Measurements from ENCODE around the gene PRR18. TPM values are rescaled to one million over a fixed set of nuclear protein-coding genes. Genes with fewer than 3 reads are reported as not detected.

Gene PRR18
- total and polyA plus RNA-seq, 2 donors (not counting 1 experiment from before 2014, with no cell fraction given) = not detected

GRCh38 chr6:166331503-166332415, 23.6 kb upstream of the PRR18 start:
- no peak for TF ChIP-seq EZH2 (IDR thresholded peaks at IDR 0.05; ENCODE audit: low read length, missing control alignments)
- TF ChIP-seq CTCF (conservative IDR thresholded peaks at IDR 0.05 in 1 of 2, IDR thresholded peaks at IDR 0.05 in 1 of 2; ENCODE audit: low read depth in 1 of 2, low read length in 2 of 2) = no peak
- Histone ChIP-seq H3K4me2 (ENCODE audit: extremely low read depth, insufficient read depth, low read length) (no peak overlapping the region), H3K4me1 (ENCODE audit: control insufficient read depth, extremely low read depth, insufficient read depth, low read length) (no peaks in the 10 kb centered on the region), H3K9me3 (ENCODE audit: control insufficient read depth, insufficient read depth, low read depth, low read length) (no peaks in the 10 kb centered on the region), H3K9ac (ENCODE audit: insufficient read depth, low read length) (no peak overlapping the region), H3K27me3 (ENCODE audit: control insufficient read depth, insufficient read depth, low read length) (no peaks in the 10 kb centered on the region), H4K20me1 (ENCODE audit: control insufficient read depth, extremely low read depth, insufficient read depth, low read length) (no peaks in the 10 kb centered on the region), H3K79me2 (ENCODE audit: control insufficient read depth, insufficient read depth, low read length) (peaks cover 41% of the 10 kb centered on the region), H2AFZ (ENCODE audit: low read length) (no peak overlapping the region), H3K27ac (ENCODE audit: insufficient read depth, low read length) (no peak overlapping the region), H3K36me3 (ENCODE audit: control insufficient read depth, insufficient read depth, low read length) (peaks cover 2% of the 10 kb centered on the region), H3K4me3 (replicated peaks in 1 of 4; ENCODE audit: control extremely low read depth in 1 of 4, insufficient read depth in 1 of 4, low read depth in 3 of 4, low read length in 4 of 4) (no peak overlapping the region)
- DNase-seq (ENCODE audit: low read depth in 2 of 2) = no peak

- no peak overlapping the region for H3K9ac ChIP-seq (ENCODE audit: insufficient read depth, low read length)
- no peak overlapping the region for H3K4me2 ChIP-seq (ENCODE audit: extremely low read depth, insufficient read depth, low read length)
- H4K20me1 ChIP-seq (ENCODE audit: control insufficient read depth, extremely low read depth, insufficient read depth, low read length) = no peaks in the 10 kb centered on the region
- no peak overlapping the region for H3K27ac ChIP-seq (ENCODE audit: insufficient read depth, low read length)
- H3K4me3 ChIP-seq (replicated peaks in 1 of 4; ENCODE audit: control extremely low read depth in 1 of 4, insufficient read depth in 1 of 4, low read depth in 3 of 4, low read length in 4 of 4) = no peak overlapping the region
- peak; percentile 26 to 42 for DNase-seq (ENCODE audit: low read depth in 2 of 2)
- H3K36me3 ChIP-seq (ENCODE audit: control insufficient read depth, insufficient read depth, low read length) = peaks cover 4% of the 10 kb centered on the region
- no peaks in the 10 kb centered on the region for H3K4me1 ChIP-seq (ENCODE audit: control insufficient read depth, extremely low read depth, insufficient read depth, low read length)
- no peaks in the 10 kb centered on the region for H3K27me3 ChIP-seq (ENCODE audit: control insufficient read depth, insufficient read depth, low read length)
- no peak overlapping the region for H2AFZ ChIP-seq (ENCODE audit: low read length)
- TF ChIP-seq EZH2 (IDR thresholded peaks at IDR 0.05; ENCODE audit: low read length, missing control alignments) (no peak), CTCF (conservative IDR thresholded peaks at IDR 0.05 in 1 of 2, IDR thresholded peaks at IDR 0.05 in 1 of 2; ENCODE audit: low read depth in 1 of 2, low read length in 2 of 2) (peak in 1 of 2 donors; percentile 14)
- peaks cover 36% of the 10 kb centered on the region for H3K79me2 ChIP-seq (ENCODE audit: control insufficient read depth, insufficient read depth, low read length)
- no peaks in the 10 kb centered on the region for H3K9me3 ChIP-seq (ENCODE audit: control insufficient read depth, insufficient read depth, low read depth, low read length)
Observed at GRCh38 chr6:166330612-166331011, 22.4 kb upstream of the PRR18 start.

GRCh38 chr6:166325383-166326042, 17.3 kb upstream of the PRR18 start:
- Histone ChIP-seq H2AFZ (ENCODE audit: low read length) (no peak overlapping the region), H3K36me3 (ENCODE audit: control insufficient read depth, insufficient read depth, low read length) (peaks cover 8% of the 10 kb centered on the region), H3K79me2 (ENCODE audit: control insufficient read depth, insufficient read depth, low read length) (peaks cover 12% of the 10 kb centered on the region), H3K27me3 (ENCODE audit: control insufficient read depth, insufficient read depth, low read length) (no peaks in the 10 kb centered on the region), H3K4me3 (replicated peaks in 1 of 4; ENCODE audit: control extremely low read depth in 1 of 4, insufficient read depth in 1 of 4, low read depth in 3 of 4, low read length in 4 of 4) (no peak overlapping the region), H3K9me3 (ENCODE audit: control insufficient read depth, insufficient read depth, low read depth, low read length) (no peaks in the 10 kb centered on the region), H3K4me1 (ENCODE audit: control insufficient read depth, extremely low read depth, insufficient read depth, low read length) (no peaks in the 10 kb centered on the region), H3K9ac (ENCODE audit: insufficient read depth, low read length) (no peak overlapping the region), H3K4me2 (ENCODE audit: extremely low read depth, insufficient read depth, low read length) (no peak overlapping the region), H3K27ac (ENCODE audit: insufficient read depth, low read length) (no peak overlapping the region), H4K20me1 (ENCODE audit: control insufficient read depth, extremely low read depth, insufficient read depth, low read length) (no peaks in the 10 kb centered on the region)
- TF ChIP-seq CTCF (conservative IDR thresholded peaks at IDR 0.05 in 1 of 2, IDR thresholded peaks at IDR 0.05 in 1 of 2; ENCODE audit: low read depth in 1 of 2, low read length in 2 of 2) = no peak
- TF ChIP-seq EZH2 (IDR thresholded peaks at IDR 0.05; ENCODE audit: low read length, missing control alignments) = no peak
- DNase-seq (ENCODE audit: low read depth in 2 of 2) = no peak

Data from fibroblast of lung (primary cell).